ENCODE data around the gene SERPINH1. TPM values are rescaled to one million over a fixed set of nuclear protein-coding genes. Genes with fewer than 3 reads are reported as not detected.

SERPINH1 gene
- 219 and 458 TPM in 2 replicates for total RNA-seq

- peak; percentile 74 for DNase-seq (ENCODE audit: low read depth)
Observed at GRCh38 chr11:75562048-75562835, at the start of gene SERPINH1. Gene SERPINH1 (plus strand): TSS chr11:75562253. CDS start chr11:75566350, 4,097 bp downstream.

DNA sequence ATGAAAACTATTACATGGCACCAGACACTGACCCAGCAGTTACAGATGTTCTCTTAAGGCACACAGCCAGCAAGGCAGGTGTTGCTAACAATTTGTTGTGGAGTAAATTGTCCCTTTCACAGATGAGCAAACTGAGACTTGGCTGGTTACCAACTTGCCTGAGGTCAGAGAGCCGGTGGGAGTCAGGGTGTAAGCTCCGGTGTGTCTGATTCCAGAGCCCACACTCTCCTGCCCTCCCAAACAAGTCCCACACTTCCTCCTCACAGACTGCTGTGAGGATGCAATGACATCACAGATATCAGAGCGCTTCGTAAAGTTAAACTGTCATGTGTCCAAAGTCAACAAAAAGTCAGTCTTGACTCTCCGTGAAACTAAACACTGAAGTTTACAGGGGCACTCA, 48.8 kb upstream of the SERPINH1 start:
- DNase-seq (ENCODE audit: low read depth) = no peak

- DNase-seq (ENCODE audit: low read depth) = no peak
Observed at GRCh38 chr11:75514596-75514995, 47.5 kb upstream of the SERPINH1 start.

- DNase-seq (ENCODE audit: low read depth) = no peak
Observed at GRCh38 chr11:75516140-75516539, 45.9 kb upstream of the SERPINH1 start.

- no peak for DNase-seq (ENCODE audit: low read depth)
Observed at GRCh38 chr11:75516886-75517285, 45.2 kb upstream of the SERPINH1 start.

DNA sequence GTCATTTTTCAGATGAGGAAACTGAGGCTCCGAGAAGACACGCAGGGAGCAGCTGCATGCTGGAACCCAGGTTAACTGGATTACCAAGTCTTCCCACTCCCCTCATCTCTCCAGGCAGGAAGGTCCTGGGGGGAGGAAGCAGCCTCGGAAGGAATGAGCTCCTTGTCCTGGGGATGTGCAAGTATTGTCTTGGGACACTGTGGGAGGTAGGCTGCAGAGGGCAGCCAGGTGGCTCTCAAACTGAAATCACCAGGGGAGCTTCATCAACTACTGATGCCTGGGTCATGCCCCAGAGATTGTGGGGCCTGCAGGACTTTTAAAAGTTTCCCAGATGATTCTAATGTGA, 43.9 kb upstream of the SERPINH1 start:
- DNase-seq (ENCODE audit: low read depth) = no peak

DNA sequence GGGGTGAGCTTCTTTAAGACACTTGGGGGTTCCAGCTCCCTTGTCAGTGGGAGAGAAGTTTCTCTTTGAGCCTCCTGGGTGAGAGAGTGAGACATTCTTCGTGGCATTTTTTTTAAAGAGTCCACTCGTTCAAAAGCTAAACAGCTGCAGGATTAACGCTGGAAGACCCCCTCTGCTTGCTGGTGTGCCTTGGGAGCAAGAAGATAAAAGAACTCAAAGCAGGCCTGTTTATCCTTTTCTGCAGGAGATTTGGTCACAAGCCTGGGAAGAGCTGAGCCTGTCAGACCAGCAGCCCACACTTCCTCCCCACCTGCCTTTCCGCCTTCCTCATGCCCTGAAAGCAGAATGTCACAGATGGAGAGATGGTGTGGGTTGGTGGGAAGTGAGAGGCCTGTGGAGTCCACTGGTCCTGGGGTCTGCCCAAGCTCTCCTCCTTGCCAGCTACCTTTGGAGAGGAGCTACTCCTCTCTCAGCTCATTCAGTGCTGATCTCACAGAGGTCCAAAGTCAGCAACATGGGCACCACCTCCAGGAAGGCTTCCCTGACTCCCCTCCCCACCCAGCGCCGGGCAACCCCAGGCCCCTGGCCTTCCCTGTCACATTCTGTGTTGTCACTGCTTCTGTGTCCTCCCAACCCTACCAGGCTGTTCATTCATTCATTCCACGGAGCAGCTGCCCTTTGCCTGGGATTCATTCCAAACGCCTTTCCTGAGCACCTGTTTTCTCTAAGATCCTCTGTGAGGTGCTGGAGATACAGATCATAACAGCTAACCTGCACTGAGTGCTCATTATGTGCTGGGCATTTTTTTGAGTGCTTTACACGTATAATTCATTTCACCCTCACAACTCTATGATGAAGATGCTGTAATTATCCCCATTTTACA, 43.0 kb upstream of the SERPINH1 start:
- no peak for DNase-seq (ENCODE audit: low read depth)

- DNase-seq (ENCODE audit: low read depth) = no peak
Observed at GRCh38 chr11:75520688-75521087, 41.4 kb upstream of the SERPINH1 start.

DNA sequence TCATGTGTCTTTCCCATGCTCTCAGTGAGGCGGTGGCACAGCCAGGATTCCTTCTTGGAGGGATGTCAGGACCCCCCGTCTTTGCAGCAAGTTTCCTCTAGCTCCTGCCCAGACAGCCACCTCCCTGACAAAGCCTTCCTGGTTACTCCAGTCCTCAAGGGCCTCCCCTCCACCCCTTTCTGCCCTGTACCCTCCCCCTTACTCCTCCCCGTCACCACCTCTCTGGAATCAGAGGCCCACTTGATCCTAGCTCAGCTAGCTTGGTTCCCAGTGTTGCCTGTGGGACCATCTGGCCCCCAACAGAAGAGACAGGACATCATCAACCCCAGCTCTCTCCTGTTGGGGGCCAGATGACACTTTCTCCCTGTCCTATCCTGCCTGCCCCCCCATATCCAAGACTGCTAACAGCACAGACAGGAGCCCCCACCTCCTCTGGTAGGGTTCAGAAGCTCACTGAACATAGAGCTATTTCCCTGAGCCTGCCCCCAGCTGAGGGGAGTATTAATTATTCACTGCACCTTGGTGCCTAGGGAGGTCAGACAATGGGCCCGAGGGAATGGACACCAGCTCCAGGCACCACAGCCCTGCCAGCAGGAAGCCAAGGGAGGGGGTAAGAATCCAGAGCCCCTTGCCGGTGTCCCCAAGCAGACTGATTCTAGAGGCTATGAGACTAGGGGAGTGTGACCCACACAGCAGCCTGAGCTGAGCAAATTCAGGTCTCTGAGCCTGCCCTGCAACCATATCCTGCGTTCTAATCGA, 39.6 kb upstream of the SERPINH1 start:
- DNase-seq (ENCODE audit: low read depth) = no peak

- no peak for DNase-seq (ENCODE audit: low read depth)
Observed at GRCh38 chr11:75523189-75523588, 38.9 kb upstream of the SERPINH1 start.

- no peak for DNase-seq (ENCODE audit: low read depth)
Observed at GRCh38 chr11:75523811-75524664, 38.0 kb upstream of the SERPINH1 start.

DNA sequence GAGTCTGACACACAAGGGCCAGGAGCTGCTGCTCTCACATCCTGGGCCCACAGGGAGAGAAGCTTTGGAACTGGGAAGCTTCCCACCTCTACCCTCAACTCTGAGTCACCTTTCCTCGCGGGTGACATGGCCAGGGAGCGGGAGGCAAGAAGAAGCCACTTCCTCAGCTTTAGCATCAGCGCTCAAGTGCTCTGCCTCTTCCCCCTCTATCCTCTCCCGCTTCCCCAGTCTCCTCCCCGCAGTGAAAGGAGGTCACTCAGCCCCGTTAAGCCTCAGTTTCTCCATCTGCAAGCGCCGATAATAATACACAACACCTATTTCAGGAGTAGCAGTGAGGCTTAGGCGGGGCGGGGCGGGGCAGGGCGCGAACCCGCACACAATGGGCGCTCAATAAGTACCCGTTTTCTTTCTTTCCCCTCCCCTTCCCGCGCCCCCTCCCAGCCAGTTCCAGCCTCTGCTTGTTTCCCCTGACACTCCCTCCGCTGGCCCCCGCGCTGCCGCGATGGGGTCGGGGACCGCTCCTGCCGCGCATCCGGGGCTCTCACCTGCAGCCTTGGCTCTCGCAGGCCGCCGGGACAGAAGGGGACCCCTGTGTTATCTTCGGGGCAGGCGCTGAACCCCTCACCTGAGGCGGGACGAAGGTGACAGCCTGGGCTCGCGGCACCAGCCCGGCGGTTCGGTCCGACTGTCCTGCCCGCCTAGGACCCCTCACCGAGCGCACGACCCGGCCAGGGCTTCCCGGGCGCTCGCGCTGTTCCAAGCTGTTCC, 37.2 kb upstream of the SERPINH1 start:
- no peak for DNase-seq (ENCODE audit: low read depth)

- peak; percentile 24 for DNase-seq (ENCODE audit: low read depth)
Observed at GRCh38 chr11:75525433-75526191, 36.4 kb upstream of the SERPINH1 start, which contains the start of gene GDPD5. Gene GDPD5 (minus strand): TSS chr11:75525941. CDS start chr11:75477735, 48,206 bp downstream.

- no peak for DNase-seq (ENCODE audit: low read depth)
Observed at GRCh38 chr11:75526192-75526541, 35.9 kb upstream of the SERPINH1 start.

DNA sequence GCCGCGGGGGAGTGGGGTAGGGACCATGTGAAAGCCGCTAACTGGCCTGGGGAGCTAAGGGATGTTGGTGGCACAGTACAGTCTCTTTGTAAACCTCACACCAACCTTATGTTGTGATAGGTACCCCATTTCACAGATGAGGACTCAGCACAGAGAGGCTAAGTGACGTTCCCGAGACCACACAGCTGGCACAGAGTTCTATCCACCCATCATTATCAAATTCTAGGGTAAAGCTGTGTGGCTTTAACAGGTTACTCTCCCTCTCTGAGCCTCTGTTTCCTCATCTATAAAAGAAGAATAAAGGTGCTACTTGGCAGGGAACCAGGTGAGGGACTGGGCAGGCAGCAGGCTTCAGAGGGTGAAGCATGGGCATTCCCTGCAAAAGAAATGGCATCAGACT, 34.9 kb upstream of the SERPINH1 start:
- DNase-seq (ENCODE audit: low read depth) = no peak

DNA sequence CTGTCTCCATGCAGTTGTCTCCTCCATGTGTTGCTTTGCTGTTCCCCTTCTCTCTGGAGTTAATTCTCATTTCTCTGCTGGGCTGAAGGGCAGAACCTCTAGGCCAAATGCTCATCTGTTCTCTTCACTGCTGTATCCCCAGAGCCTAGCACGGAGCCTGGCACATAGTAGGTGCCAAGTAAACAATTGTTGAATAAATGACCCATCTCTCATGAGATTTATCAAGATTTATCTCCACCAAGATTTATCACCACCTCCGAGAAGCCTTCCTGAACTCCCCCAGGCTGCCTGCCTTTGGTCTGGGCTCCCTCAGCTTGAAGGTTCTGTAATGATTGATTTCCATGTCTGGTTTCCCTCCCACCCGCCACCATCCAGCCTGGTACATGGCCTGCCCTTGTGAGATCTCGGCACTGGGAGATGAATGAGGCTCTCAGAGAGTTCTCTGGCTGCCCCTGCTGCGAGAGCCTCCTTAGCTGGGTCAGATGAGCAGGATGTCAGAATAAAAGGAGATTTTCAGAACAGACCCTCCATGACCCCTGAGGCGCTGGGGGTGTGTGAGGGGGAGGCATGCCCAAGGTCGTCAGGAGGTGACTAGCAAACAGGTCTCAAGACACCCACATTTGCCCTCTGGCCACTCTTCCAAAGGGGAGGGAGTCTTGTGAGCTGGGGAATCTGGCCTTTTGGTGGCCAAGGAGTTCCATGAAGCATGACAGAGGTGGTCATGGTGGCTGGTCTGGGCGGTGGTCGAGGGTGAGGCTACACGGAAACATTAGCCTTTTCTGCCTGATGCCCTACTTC, 33.9 kb upstream of the SERPINH1 start:
- peak; percentile 61 for DNase-seq (ENCODE audit: low read depth)

DNA sequence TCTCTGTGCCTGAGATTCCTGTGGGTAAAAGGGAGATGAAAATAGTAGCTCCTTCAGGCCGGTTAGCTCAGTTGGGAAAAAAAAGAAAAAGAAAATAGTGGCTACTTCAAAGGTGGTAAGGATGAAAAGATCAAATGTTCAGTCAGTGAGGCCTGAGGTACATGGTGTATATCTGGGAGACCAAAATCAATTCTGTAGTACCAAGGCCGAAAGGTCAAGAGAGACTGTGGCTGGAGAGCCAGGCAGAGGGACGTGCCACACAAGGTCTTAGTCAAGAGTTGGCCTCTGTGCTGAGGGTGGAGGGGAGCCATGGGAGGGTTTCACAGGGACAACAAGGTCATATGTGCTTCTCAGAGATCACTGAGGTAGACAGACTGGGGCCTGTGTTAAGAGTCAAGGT, 31.5 kb upstream of the SERPINH1 start:
- DNase-seq (ENCODE audit: low read depth) = no peak

- DNase-seq (ENCODE audit: low read depth) = no peak
Observed at GRCh38 chr11:75531325-75531724, 30.7 kb upstream of the SERPINH1 start.

All from renal cortical epithelial cell (primary cell).